Fibroblast of mammary gland (primary cell): ENCODE results near the gene TBC1D1.

Experiments used
- DNase-seq: peaks from one replicate; pipeline ENCODE4 v3.0.0-alpha.2; 2010; ENCODE audit warnings: low read depth
- H3K4me3 ChIP-seq: 2 replicates; pipeline ENCODE4 v1.5.1; 2011; ENCODE audit warnings: low read depth, mild to moderate bottlenecking, low read length, moderate library complexity; ENCODE audit not compliant: control insufficient read depth
- TF ChIP-seq, protein P1 (sequence below): conservative IDR thresholded peaks from 2 replicates; pipeline ENCODE4 v1.5.1; 2011; ENCODE audit warnings: low read depth, low read length, inconsistent platforms; ENCODE audit not compliant: control insufficient read depth, insufficient read depth

Gene TBC1D1

DNA sequence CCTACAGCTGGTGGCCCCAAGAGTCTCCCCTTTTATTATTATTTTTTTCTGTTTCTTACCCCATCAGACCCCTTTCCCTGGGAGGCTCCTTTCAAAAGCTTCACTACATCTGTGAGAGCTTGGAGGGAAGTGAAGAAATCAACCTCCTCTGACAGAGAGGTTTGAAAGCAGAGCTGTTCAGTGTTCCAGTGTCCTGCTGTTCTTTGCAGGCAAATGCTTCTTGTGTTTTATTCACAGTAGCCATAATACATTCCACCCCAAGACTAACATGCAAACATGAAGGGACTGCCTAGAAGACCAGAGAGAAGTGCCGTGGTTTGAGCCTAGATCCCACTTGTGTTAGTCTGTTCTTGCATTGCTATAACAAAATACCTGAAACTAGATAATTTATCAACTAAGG is 261.4 kb downstream of the TBC1D1 start:
- TF ChIP-seq, protein P1, sequence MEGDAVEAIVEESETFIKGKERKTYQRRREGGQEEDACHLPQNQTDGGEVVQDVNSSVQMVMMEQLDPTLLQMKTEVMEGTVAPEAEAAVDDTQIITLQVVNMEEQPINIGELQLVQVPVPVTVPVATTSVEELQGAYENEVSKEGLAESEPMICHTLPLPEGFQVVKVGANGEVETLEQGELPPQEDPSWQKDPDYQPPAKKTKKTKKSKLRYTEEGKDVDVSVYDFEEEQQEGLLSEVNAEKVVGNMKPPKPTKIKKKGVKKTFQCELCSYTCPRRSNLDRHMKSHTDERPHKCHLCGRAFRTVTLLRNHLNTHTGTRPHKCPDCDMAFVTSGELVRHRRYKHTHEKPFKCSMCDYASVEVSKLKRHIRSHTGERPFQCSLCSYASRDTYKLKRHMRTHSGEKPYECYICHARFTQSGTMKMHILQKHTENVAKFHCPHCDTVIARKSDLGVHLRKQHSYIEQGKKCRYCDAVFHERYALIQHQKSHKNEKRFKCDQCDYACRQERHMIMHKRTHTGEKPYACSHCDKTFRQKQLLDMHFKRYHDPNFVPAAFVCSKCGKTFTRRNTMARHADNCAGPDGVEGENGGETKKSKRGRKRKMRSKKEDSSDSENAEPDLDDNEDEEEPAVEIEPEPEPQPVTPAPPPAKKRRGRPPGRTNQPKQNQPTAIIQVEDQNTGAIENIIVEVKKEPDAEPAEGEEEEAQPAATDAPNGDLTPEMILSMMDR = no peak
- DNase-seq = no peak
- H3K4me3 ChIP-seq = no peak overlapping the region

DNA sequence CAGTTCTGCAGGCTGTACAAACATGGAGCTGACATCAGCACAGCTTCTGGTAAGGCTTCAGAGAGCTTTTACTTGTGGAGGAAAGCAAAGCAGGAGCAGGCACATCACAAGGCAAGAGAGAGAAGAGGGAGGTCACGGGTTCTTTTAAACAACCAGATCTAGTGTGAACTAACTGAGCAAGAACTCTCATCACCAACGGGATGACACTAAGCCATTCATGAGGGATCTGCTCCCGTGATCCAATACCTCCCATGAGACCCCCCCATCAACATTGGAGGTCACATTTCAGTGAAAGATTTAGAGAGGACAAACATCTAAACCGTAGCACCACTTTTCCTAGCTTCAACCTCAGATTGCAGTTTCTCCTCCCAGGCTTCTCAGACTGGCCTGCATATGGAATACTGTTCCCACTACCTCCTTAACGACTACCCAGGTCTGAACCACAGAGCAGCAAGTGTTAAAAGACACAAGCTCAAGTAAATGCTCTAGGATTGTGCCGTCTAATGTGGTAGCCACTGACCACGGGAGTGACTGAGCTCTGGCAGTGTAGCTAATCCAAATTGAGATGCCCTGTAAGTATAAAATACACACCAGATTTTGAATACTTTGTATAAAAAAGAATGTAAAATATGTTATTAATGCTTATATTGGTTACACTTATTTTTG is 262.0 kb downstream of the TBC1D1 start:
- TF ChIP-seq, protein P1 = no peak

DNA sequence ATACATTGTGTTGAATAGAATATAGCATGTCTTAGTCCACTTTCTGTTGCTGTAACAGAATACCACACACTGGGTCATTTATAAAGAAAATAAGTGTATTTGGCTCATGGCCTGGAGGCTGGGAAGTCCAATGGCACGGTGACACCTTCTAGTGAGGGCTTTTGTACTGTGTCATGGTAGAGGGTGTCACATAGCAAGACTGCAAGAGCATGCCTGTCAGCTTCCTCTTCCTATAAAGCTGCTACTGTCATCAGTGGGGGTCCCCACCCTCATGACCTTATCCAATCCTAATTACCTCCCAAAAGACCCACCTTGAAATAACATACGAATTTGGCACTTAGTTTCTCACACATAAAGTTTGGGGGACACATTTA is 262.5 kb downstream of the TBC1D1 start:
- H3K4me3 ChIP-seq = no peak overlapping the region
- DNase-seq = no peak
- TF ChIP-seq, protein P1 = no peak

More for the DNA sequence above, 262.0 kb downstream of the TBC1D1 start:
- DNase-seq = no peak
- H3K4me3 ChIP-seq = no peak overlapping the region

DNA sequence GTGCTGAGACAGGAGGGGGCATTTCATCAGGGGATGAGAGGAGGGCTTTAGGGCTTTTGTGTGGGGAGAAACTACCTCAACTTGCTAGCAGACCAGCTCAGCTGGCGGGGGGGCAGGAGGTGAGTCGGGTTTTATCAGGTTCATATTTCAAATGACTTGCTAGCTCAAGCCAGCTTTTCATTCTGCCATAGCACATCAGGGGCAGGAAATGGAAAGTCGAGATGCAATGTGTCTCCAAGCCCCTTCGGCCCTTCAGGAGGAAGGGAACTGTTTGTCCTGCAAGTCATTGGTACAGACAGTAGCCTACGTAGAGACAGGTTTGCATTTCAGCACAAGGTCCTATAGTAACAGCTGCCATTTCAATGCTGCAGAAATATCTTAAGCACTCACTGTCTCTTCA is 263.4 kb downstream of the TBC1D1 start:
- TF ChIP-seq, protein P1 = no peak
- no peak for DNase-seq
- no peak overlapping the region for H3K4me3 ChIP-seq

DNA sequence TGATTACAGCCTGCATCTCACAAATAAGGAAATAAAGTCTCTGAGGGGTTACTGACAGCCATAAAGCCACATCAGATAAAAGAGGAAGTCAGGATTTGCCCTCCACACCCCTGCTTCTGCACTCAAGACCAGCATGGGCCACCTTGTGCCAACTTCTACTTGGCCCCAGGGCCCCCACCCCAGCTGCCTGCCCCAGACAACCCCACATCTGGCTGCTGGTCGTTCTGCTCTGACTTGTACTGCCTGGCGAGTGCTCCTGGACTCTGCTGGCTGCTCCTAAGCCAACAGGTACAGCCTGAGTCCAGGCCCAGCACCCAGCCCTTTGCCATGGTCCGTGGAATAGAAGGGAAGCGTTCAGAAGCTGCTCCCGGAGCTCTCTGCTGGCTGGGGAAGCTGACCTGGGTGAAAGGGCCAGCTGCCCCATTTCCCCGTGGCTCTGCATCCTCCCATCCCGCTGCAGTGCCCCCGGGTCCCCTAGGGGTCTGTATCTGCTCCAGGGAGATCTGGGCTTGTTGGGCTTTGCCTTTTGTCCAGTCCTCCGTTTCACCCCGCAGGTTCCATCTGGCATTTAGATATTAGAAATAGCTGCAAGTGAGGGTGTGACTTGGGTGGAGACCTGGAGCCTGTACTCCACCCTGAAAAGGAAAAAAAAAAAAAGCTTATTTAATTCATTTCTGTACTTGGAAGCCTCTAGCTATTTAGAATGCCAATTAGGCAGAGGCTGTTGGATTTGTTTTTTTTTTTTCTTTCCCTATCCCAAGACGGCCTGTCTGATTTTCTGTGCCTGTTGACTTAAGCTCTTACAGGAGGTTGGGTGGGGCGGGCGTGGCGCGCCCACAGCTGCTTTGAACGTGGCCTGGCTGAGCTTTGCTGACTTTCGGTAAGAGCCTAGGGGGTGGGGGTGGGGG is 264.1 kb downstream of the TBC1D1 start:
- DNase-seq = peak; percentile 74
- H3K4me3 ChIP-seq = no peak overlapping the region
- TF ChIP-seq, protein P1 = no peak

DNA sequence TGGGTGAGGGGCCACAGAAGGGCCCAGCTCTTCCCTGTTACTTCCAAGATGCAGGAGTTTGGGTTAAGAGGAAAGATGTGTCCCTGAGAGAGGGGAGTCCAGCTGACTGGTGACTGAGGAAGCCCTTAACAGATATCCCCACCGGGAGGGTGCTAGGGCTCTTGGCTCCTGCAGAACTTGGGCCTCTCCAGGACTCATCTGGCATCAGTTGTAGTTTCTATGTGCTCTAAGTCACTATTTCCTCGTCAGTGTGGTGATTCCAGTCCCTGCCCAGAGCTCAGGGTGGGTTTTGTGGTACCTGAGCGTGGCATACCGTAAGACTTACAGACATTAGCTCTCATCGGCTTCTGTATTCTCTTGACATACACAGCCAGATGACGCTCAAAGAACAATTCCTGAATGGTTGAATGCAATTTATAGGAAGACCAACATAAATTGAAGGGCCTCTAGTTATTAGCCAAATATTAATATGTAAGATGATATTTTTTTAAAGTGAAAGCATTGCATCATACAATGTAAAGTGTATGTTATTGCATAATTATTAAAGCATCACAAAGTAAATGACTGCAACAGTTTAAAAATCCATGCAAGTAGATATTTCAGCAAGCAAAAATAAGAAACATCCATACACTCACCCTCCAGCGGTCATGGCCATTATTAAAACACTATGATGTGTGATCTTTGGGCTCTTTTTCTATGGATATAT is 264.9 kb downstream of the TBC1D1 start:
- TF ChIP-seq, protein P1 = no peak
- no peak for DNase-seq
- no peak overlapping the region for H3K4me3 ChIP-seq
